Progenitor cell of endocrine pancreas (in vitro differentiated cells): ENCODE measurements around the gene TIAL1. TPM values are rescaled to one million over a fixed set of nuclear protein-coding genes. Genes with fewer than 3 reads are reported as not detected.

Experiments used
- DNase-seq: peaks from one replicate; pipeline ENCODE4 v3.0.0; 2021; ENCODE audit warnings: low spot score; ENCODE audit not compliant: unreplicated experiment
- H3K27ac Mint-ChIP-seq: 2 replicates; pipeline ENCODE4 v1.8.0; 2021; ENCODE audit warnings: mild to moderate bottlenecking, moderate library complexity, mixed read lengths
- H3K27me3 Mint-ChIP-seq: 2 replicates; pipeline ENCODE4 v1.8.0; 2021; ENCODE audit warnings: mixed read lengths
- H3K36me3 Mint-ChIP-seq: 2 replicates; pipeline ENCODE4 v1.8.0; 2022; ENCODE audit warnings: mixed read lengths; ENCODE audit not compliant: insufficient read depth
- H3K4me1 Mint-ChIP-seq: 2 replicates; pipeline ENCODE4 v1.8.0; 2021; ENCODE audit warnings: low read depth, mixed read lengths
- H3K4me3 Mint-ChIP-seq: 2 replicates; pipeline ENCODE4 v1.8.0; 2021; ENCODE audit warnings: low read depth, mild to moderate bottlenecking, moderate library complexity, mixed read lengths
- H3K9me3 Mint-ChIP-seq: 2 replicates; pipeline ENCODE4 v1.8.0; 2021; ENCODE audit warnings: low read depth, mixed read lengths
- CTCF ChIP-seq: fragments of 200-600 bp; sonication (generic); IDR thresholded peaks from one replicate; pipeline ENCODE4 v1.5.0; 2021; ENCODE audit warnings: antibody characterized with exemption, mild to moderate bottlenecking; ENCODE audit not compliant: unreplicated experiment
- total RNA-seq: library from RNA; stranded (reverse); gene quantifications from 2 replicates; pipeline ENCODE4 v1.2.1, GENCODE V29; 2021

TIAL1 gene
- total RNA-seq, 1 donor from 2014 or later = 189 TPM

- no peak overlapping the region for H3K27ac Mint-ChIP-seq
- H3K9me3 Mint-ChIP-seq = no peaks in the 10 kb centered on the region
- no peak overlapping the region for H3K4me3 Mint-ChIP-seq
- no peaks in the 10 kb centered on the region for H3K36me3 Mint-ChIP-seq
- peaks cover 3% of the 10 kb centered on the region for H3K4me1 Mint-ChIP-seq
- TF ChIP-seq CTCF = no peak
- peaks cover 69% of the 10 kb centered on the region for H3K27me3 Mint-ChIP-seq
- DNase-seq = no peak
Observed at GRCh38 chr10:119538632-119539358, 58.0 kb downstream of the TIAL1 start.

GRCh38 chr10:119537953-119538630, 58.7 kb downstream of the TIAL1 start:
- no peak for TF ChIP-seq CTCF
- DNase-seq = no peak
- Mint-ChIP-seq H3K9me3 (no peaks in the 10 kb centered on the region), H3K27ac (no peak overlapping the region), H3K27me3 (peaks cover 64% of the 10 kb centered on the region), H3K4me3 (no peak overlapping the region), H3K4me1 (no peaks in the 10 kb centered on the region), H3K36me3 (no peaks in the 10 kb centered on the region)

- Mint-ChIP-seq H3K4me1 (no peaks in the 10 kb centered on the region), H3K4me3 (no peak overlapping the region), H3K27ac (no peak overlapping the region), H3K9me3 (no peaks in the 10 kb centered on the region), H3K36me3 (no peaks in the 10 kb centered on the region), H3K27me3 (peaks cover 59% of the 10 kb centered on the region)
- no peak for DNase-seq
- TF ChIP-seq CTCF = no peak
Observed at GRCh38 chr10:119536508-119537025, 60.2 kb downstream of the TIAL1 start.

- no peaks in the 10 kb centered on the region for H3K9me3 Mint-ChIP-seq
- TF ChIP-seq CTCF = no peak
- DNase-seq = no peak
- H3K27me3 Mint-ChIP-seq = peaks cover 53% of the 10 kb centered on the region
- H3K27ac Mint-ChIP-seq = no peak overlapping the region
- no peak overlapping the region for H3K4me3 Mint-ChIP-seq
- no peaks in the 10 kb centered on the region for H3K4me1 Mint-ChIP-seq
- no peaks in the 10 kb centered on the region for H3K36me3 Mint-ChIP-seq
Observed at GRCh38 chr10:119535837-119536507, 60.8 kb downstream of the TIAL1 start.

GRCh38 chr10:119535305-119535704, 61.5 kb downstream of the TIAL1 start:
- Mint-ChIP-seq H3K27me3 (peaks cover 47% of the 10 kb centered on the region), H3K36me3 (no peaks in the 10 kb centered on the region), H3K4me3 (no peak overlapping the region), H3K9me3 (no peaks in the 10 kb centered on the region), H3K4me1 (no peaks in the 10 kb centered on the region), H3K27ac (no peak overlapping the region)
- no peak for DNase-seq
- no peak for TF ChIP-seq CTCF
